ENCODE results near the gene CRABP1. TPM values are rescaled to one million over a fixed set of nuclear protein-coding genes. Genes with fewer than 3 reads are reported as not detected.

CRABP1 gene
- total and polyA plus RNA-seq, 2 donors from 2014 or later, result 61.0 TPM; not detected in 1

GRCh38 chr15:78391781-78392180, 51.6 kb downstream of the CRABP1 start:
- FAIRE-seq (no peak), DNase-seq (no peak)
- Histone ChIP-seq H3K9ac (ENCODE audit: low read length in 3 of 3) (no peak overlapping the region), H3K4me3 (ENCODE audit: low read length in 3 of 3) (no peak overlapping the region), H3K9me3 (ENCODE audit: control insufficient read depth in 2 of 3, insufficient read depth in 1 of 3, low read length in 3 of 3) (no peaks in the 10 kb centered on the region), H3K4me1 (ENCODE audit: control insufficient read depth in 2 of 3, insufficient read depth in 2 of 3, low read depth in 1 of 3, low read length in 3 of 3) (no peaks in the 10 kb centered on the region), H3K27me3 (ENCODE audit: control insufficient read depth, insufficient read depth, low read length) (no peaks in the 10 kb centered on the region), H3K36me3 (ENCODE audit: control insufficient read depth in 2 of 3, insufficient read depth in 3 of 3, low read length in 3 of 3) (no peaks in the 10 kb centered on the region), H3K27ac (ENCODE audit: low read depth in 2 of 2, low read length in 2 of 2) (no peak overlapping the region)
- intact Hi-C loops (cut with DNase I), result no loop called here
- TF ChIP-seq CTCF (IDR thresholded peaks at IDR 0.05; ENCODE audit: borderline replicate concordance, extremely low read depth, insufficient read depth), result no peak

- FAIRE-seq, result no peak
- H3K27me3 ChIP-seq (ENCODE audit: control insufficient read depth, insufficient read depth, low read length), result no peaks in the 10 kb centered on the region
Observed at GRCh38 chr15:78392430-78392829, 52.3 kb downstream of the CRABP1 start.

GRCh38 chr15:78393137-78393536, 53.0 kb downstream of the CRABP1 start:
- Histone ChIP-seq H3K9me3 (ENCODE audit: control insufficient read depth in 2 of 3, insufficient read depth in 1 of 3, low read length in 3 of 3) (no peaks in the 10 kb centered on the region), H3K9ac (ENCODE audit: low read length in 3 of 3) (no peak overlapping the region), H3K36me3 (ENCODE audit: control insufficient read depth in 2 of 3, insufficient read depth in 3 of 3, low read length in 3 of 3) (no peaks in the 10 kb centered on the region), H3K4me3 (ENCODE audit: low read length in 3 of 3) (no peak overlapping the region), H3K4me1 (ENCODE audit: control insufficient read depth in 2 of 3, insufficient read depth in 2 of 3, low read depth in 1 of 3, low read length in 3 of 3) (no peaks in the 10 kb centered on the region), H3K27ac (ENCODE audit: low read depth in 2 of 2, low read length in 2 of 2) (no peak overlapping the region), H3K27me3 (ENCODE audit: control insufficient read depth, insufficient read depth, low read length) (no peaks in the 10 kb centered on the region)
- intact Hi-C loops (cut with DNase I), result no loop called here
- no peak for TF ChIP-seq CTCF (IDR thresholded peaks at IDR 0.05; ENCODE audit: borderline replicate concordance, extremely low read depth, insufficient read depth)
- no peak for DNase-seq
- no peak for FAIRE-seq

More at GRCh38 chr15:78392430-78392829, 52.3 kb downstream of the CRABP1 start:
- no peak overlapping the region for H3K9ac ChIP-seq (ENCODE audit: low read length in 3 of 3)
- intact Hi-C loops (cut with DNase I), result no loop called here
- no peak for TF ChIP-seq CTCF (IDR thresholded peaks at IDR 0.05; ENCODE audit: borderline replicate concordance, extremely low read depth, insufficient read depth)
- H3K27ac ChIP-seq (ENCODE audit: low read depth in 2 of 2, low read length in 2 of 2), result no peak overlapping the region
- no peaks in the 10 kb centered on the region for H3K36me3 ChIP-seq (ENCODE audit: control insufficient read depth in 2 of 3, insufficient read depth in 3 of 3, low read length in 3 of 3)
- DNase-seq, result no peak
- no peaks in the 10 kb centered on the region for H3K9me3 ChIP-seq (ENCODE audit: control insufficient read depth in 2 of 3, insufficient read depth in 1 of 3, low read length in 3 of 3)
- no peaks in the 10 kb centered on the region for H3K4me1 ChIP-seq (ENCODE audit: control insufficient read depth in 2 of 3, insufficient read depth in 2 of 3, low read depth in 1 of 3, low read length in 3 of 3)
- no peak overlapping the region for H3K4me3 ChIP-seq (ENCODE audit: low read length in 3 of 3)

- Histone ChIP-seq H3K36me3 (ENCODE audit: control insufficient read depth in 2 of 3, insufficient read depth in 3 of 3, low read length in 3 of 3) (no peaks in the 10 kb centered on the region), H3K27me3 (ENCODE audit: control insufficient read depth, insufficient read depth, low read length) (no peaks in the 10 kb centered on the region), H3K27ac (ENCODE audit: low read depth in 2 of 2, low read length in 2 of 2) (no peak overlapping the region), H3K4me1 (ENCODE audit: control insufficient read depth in 2 of 3, insufficient read depth in 2 of 3, low read depth in 1 of 3, low read length in 3 of 3) (no peaks in the 10 kb centered on the region), H3K9ac (ENCODE audit: low read length in 3 of 3) (no peak overlapping the region), H3K4me3 (ENCODE audit: low read length in 3 of 3) (no peak overlapping the region), H3K9me3 (ENCODE audit: control insufficient read depth in 2 of 3, insufficient read depth in 1 of 3, low read length in 3 of 3) (no peaks in the 10 kb centered on the region)
- no peak for TF ChIP-seq CTCF (IDR thresholded peaks at IDR 0.05; ENCODE audit: borderline replicate concordance, extremely low read depth, insufficient read depth)
- intact Hi-C loops (cut with DNase I), result no loop called here
- DNase-seq (no peak), FAIRE-seq (no peak)
Observed at GRCh38 chr15:78394026-78394425, 53.9 kb downstream of the CRABP1 start.
